Esophagus muscularis mucosa (tissue), 4 donors: ENCODE results near the gene MTA2. TPM values are rescaled to one million over a fixed set of nuclear protein-coding genes. Genes with fewer than 3 reads are reported as not detected.
A peak's percentile ranks its signal among the peaks of the same experiment; 100 is the strongest.

Experiments
- DNase-seq: peaks from one replicate; pipeline ENCODE4 v3.0.0-alpha.2; 2017; ENCODE audit errors: extremely low spot score
- H3K27ac ChIP-seq, 4 donors: fragments of 200-600 bp; sonication (generic); replicated peaks in 1 of 4; 1 replicate in 3 of 4; 2 replicates in 1 of 4; pipeline ENCODE4 v1.5.1; 2016 to 2019; ENCODE audit warnings: mild to moderate bottlenecking in 1 of 4
- H3K27me3 ChIP-seq, 4 donors: fragments of 200-600 bp; sonication (generic); one replicate each; pipeline versions ENCODE4 v1.5.1 to v1.6.0; 2016 to 2019
- H3K36me3 ChIP-seq, 4 donors: fragments of 200-600 bp; sonication (generic); one replicate each; pipeline ENCODE4 v1.5.1; 2016 to 2019
- H3K4me1 ChIP-seq, 4 donors: fragments of 200-600 bp; sonication (generic); one replicate each; pipeline ENCODE4 v1.5.1; 2016 to 2019
- H3K4me3 ChIP-seq, 4 donors: fragments of 200-600 bp; sonication (generic); 1 replicate in 2 of 4; 2 replicates in 2 of 4; pipeline ENCODE4 v1.5.1; 2016 to 2019; ENCODE audit warnings: mild to moderate bottlenecking in 4 of 4, moderate library complexity in 1 of 4
- H3K9me3 ChIP-seq, 4 donors: fragments of 200-600 bp; sonication (generic); 1 replicate in 3 of 4; 2 replicates in 1 of 4; pipeline ENCODE4 v1.5.1; 2016 to 2019
- CTCF ChIP-seq, 3 experiments: fragments of 200-600 bp in 2 of 3; fragments of 450-650 bp in 1 of 3; sonication (generic) in 2 of 3; IDR thresholded peaks; one replicate each; pipeline ENCODE4 v1.5.1; 2017 to 2019; ENCODE audit warnings: antibody characterized with exemption in 3 of 3, mild to moderate bottlenecking in 2 of 3, moderate library complexity in 1 of 3
- EP300 ChIP-seq: sonication (generic); formaldehyde crosslinking; IDR thresholded peaks from one replicate; pipeline ENCODE4 v1.6.1; 2017; ENCODE audit warnings: antibody characterized with exemption
- POLR2A ChIP-seq: fragments of 450-650 bp; IDR thresholded peaks from one replicate; pipeline ENCODE4 v1.6.1; 2017; ENCODE audit warnings: antibody characterized with exemption, moderate library complexity, mild to moderate bottlenecking, low read depth
- POLR2AphosphoS5 ChIP-seq, 2 donors: sonication (generic); formaldehyde crosslinking; IDR thresholded peaks; one replicate each; pipeline ENCODE4 v1.6.1; 2017; ENCODE audit warnings: antibody characterized with exemption in 2 of 2
- WGBS: methylation state at CpG from one replicate; pipeline ENCODE4 v1.1.5; 2018; 5-methylcytosine and 5-hydroxymethylcytosine counted together
- intact Hi-C: fragments of 100-400 bp; cut with DNase I; formaldehyde crosslinking; loops from one replicate; pipeline ENCODE4 v1.15.1; 2023
- small RNA-seq, 3 donors: library from RNA; depleted of rRNA; stranded (forward); fragments of <200 nt; gene quantifications; one replicate each; pipeline ENCODE3, GENCODE V24; 2016
- total RNA-seq, 4 donors: library from RNA; depleted of rRNA; stranded (reverse); fragments of >200 nt; gene quantifications; one replicate each; pipeline versions ENCODE4 v1.1.0 to v1.2.1, GENCODE V29; 2016

The MTA2 gene
- total RNA-seq, 4 donors from 2014 or later: 60.2 to 91.4 (median 88.3) TPM

GRCh38 chr11:62544581-62545436, 56.9 kb downstream of the MTA2 start:
- H3K9me3 ChIP-seq: no peaks in the 10 kb centered on the region
- TF ChIP-seq EP300 (no peak), POLR2AphosphoS5 (IDR thresholded peaks at IDR 0.05) (no peak), POLR2A (no peak), CTCF (IDR thresholded peaks at IDR 0.05) (no peak)
- H3K4me3 ChIP-seq: peak overlapping the region; percentile 85 to 100 (median 95)
- H3K27ac ChIP-seq: peak overlapping the region; percentile 97 to 100 (median 98)
- WGBS: 4% methylated on average over 14 of the region's 32 CpGs
- DNase-seq: no peak
- H3K36me3 ChIP-seq: peaks cover 0 to 7% (median 0%) of the 10 kb centered on the region in 4 donors
- intact Hi-C loops: loop anchor here (2.0 to 5.0 kb wide), 2 partner anchors 14 to 148 kb away; no protein-coding TSS in a partner anchor
- no peaks in the 10 kb centered on the region for H3K27me3 ChIP-seq
- H3K4me1 ChIP-seq: peaks cover 57 to 74% (median 68%) of the 10 kb centered on the region in 4 donors

- H3K9me3 ChIP-seq: no peaks in the 10 kb centered on the region
- peaks cover 0 to 7% (median 0%) of the 10 kb centered on the region in 4 donors for H3K36me3 ChIP-seq
- peak overlapping the region; percentile 97 to 100 (median 98) for H3K27ac ChIP-seq
- WGBS: 0% methylated on average over 9 of the region's 22 CpGs
- TF ChIP-seq CTCF (IDR thresholded peaks at IDR 0.05) (no peak), POLR2A (no peak), EP300 (no peak), POLR2AphosphoS5 (IDR thresholded peaks at IDR 0.05) (no peak)
- peaks cover 57 to 74% (median 68%) of the 10 kb centered on the region in 4 donors for H3K4me1 ChIP-seq
- intact Hi-C loops: loop anchor here (2.0 to 5.0 kb wide), 2 partner anchors 15 to 147 kb away; no protein-coding TSS in a partner anchor
- H3K4me3 ChIP-seq: peak overlapping the region; percentile 85 to 100 (median 95)
- no peak for DNase-seq
- H3K27me3 ChIP-seq: no peaks in the 10 kb centered on the region
These were observed 57.8 kb downstream of the MTA2 start for GRCh38 chr11:62543680-62544444.

Small RNA genes lying within 50 kb of the gene (small RNA-seq; reads per million reads assigned to genes)
- gene AP001458.1 (0 reads per million in 3 donors), gene EEF1G (0 reads per million in 3 donors), gene MIR6747 (0 reads per million in 3 donors)

Other genes starting within 250 kb of the MTA2 start
- gene SCGB1A1, start 182.8 kb downstream of the MTA2 start, total RNA-seq: 1 to 10 TPM in 1 of 4 donors, not detected in 3; 3.0 TPM
- gene AHNAK, start 55.1 kb downstream of the MTA2 start, total RNA-seq: 1,000 to 10,000 TPM; 1,278 to 2,374 (median 1,866) TPM
- gene EEF1G, start 28.0 kb downstream of the MTA2 start, total RNA-seq: 1,000 to 10,000 TPM; 1,068 to 1,537 (median 1,375) TPM
- gene TUT1, start 10.3 kb downstream of the MTA2 start, total RNA-seq: 1 to 10 TPM; 4.2 to 8.0 (median 6.0) TPM
- gene EML3, start 10.9 kb upstream of the MTA2 start, total RNA-seq: 10 to 100 TPM; 27.0 to 33.6 (median 29.0) TPM
- 10 to 100 TPM in 2 of 4 donors, 1 to 10 TPM in 2; 3.7 to 11.9 (median 10.1) TPM for gene ROM1, start 11.4 kb upstream of the MTA2 start, total RNA-seq
- gene B3GAT3, start 20.1 kb upstream of the MTA2 start, total RNA-seq: 10 to 100 TPM; 20.3 to 33.3 (median 22.1) TPM
- 100 to 1,000 TPM in 2 of 4 donors, 10 to 100 TPM in 2; 77.7 to 129 (median 111) TPM for gene GANAB, start 44.7 kb upstream of the MTA2 start, total RNA-seq
- gene INTS5, start 51.4 kb upstream of the MTA2 start, total RNA-seq: 10 to 100 TPM in 3 of 4 donors, 1 to 10 TPM in 1; 9.6 to 22.7 (median 21.7) TPM
- gene C11orf98, start 63.3 kb upstream of the MTA2 start, total RNA-seq: 10 to 100 TPM; 23.7 to 38.0 (median 33.0) TPM
- 1 to 10 TPM; 2.9 to 4.9 (median 3.1) TPM for gene CSKMT, start 63.4 kb upstream of the MTA2 start, total RNA-seq
- 1 to 10 TPM; 6.3 to 7.5 (median 7.1) TPM for gene UQCC3, start 69.8 kb upstream of the MTA2 start, total RNA-seq
- gene LBHD1, start 70.4 kb upstream of the MTA2 start, total RNA-seq: 1 to 10 TPM; 1.6 to 2.5 (median 1.7) TPM
- 100 to 1,000 TPM; 192 to 277 (median 234) TPM for gene UBXN1, start 77.2 kb upstream of the MTA2 start, total RNA-seq
- 10 to 100 TPM; 29.9 to 48.2 (median 39.2) TPM for gene LRRN4CL, start 87.7 kb upstream of the MTA2 start, total RNA-seq
- gene BSCL2, start 105.6 kb upstream of the MTA2 start, total RNA-seq: 10 to 100 TPM; 25.3 to 58.1 (median 39.2) TPM
- 1 to 10 TPM in 2 of 4 donors, under 1 TPM in 2; 0.65 to 1.5 (median 1.0) TPM for gene GNG3, start 105.8 kb upstream of the MTA2 start, total RNA-seq
- gene HNRNPUL2, start 125.6 kb upstream of the MTA2 start, total RNA-seq: 10 to 100 TPM; 19.5 to 45.0 (median 36.7) TPM
- gene TTC9C, start 126.6 kb upstream of the MTA2 start, total RNA-seq: 10 to 100 TPM; 12.9 to 22.9 (median 18.2) TPM
- gene ZBTB3, start 152.3 kb upstream of the MTA2 start, total RNA-seq: 10 to 100 TPM in 1 of 4 donors, 1 to 10 TPM in 3; 6.2 to 12.3 (median 9.1) TPM
- 10 to 100 TPM; 41.1 to 48.2 (median 44.4) TPM for gene POLR2G, start 159.7 kb upstream of the MTA2 start, total RNA-seq
- gene TAF6L, start 169.5 kb upstream of the MTA2 start, total RNA-seq: 10 to 100 TPM; 12.0 to 27.2 (median 14.6) TPM
- 10 to 100 TPM; 33.2 to 50.8 (median 44.8) TPM for gene TMEM179B, start 185.5 kb upstream of the MTA2 start, total RNA-seq
- 10 to 100 TPM; 13.7 to 17.9 (median 15.8) TPM for gene TMEM223, start 190.1 kb upstream of the MTA2 start, total RNA-seq
- gene NXF1, start 203.6 kb upstream of the MTA2 start, total RNA-seq: 10 to 100 TPM; 38.6 to 86.4 (median 48.4) TPM
- 10 to 100 TPM; 22.8 to 31.6 (median 31.6) TPM for gene STX5, start 230.2 kb upstream of the MTA2 start, total RNA-seq
- gene TEX54, start 231.0 kb upstream of the MTA2 start, total RNA-seq: not detected
- gene WDR74, start 237.7 kb upstream of the MTA2 start, total RNA-seq: 10 to 100 TPM; 18.3 to 53.1 (median 48.1) TPM